HepG2 (cell line): ENCODE measurements around the gene COL8A2. TPM values are rescaled to one million over a fixed set of nuclear protein-coding genes. Genes with fewer than 3 reads are reported as not detected.
A peak's percentile ranks its signal among the peaks of the same experiment; 100 is the strongest.

Source experiments
- AHDC1 ChIP-seq: sonication (generic); formaldehyde crosslinking; IDR thresholded peaks from 2 replicates; pipeline ENCODE4 v1.5.1; 2020; ENCODE audit warnings: mild to moderate bottlenecking, missing genetic modification reagents, borderline replicate concordance
- FOSL2 ChIP-seq: sonication (generic); formaldehyde crosslinking; IDR thresholded peaks from 2 replicates; pipeline ENCODE4 v1.4.0; 2020; ENCODE audit warnings: missing genetic modification reagents
- MAFK ChIP-seq, 2 experiments: IDR thresholded peaks in 1 of 2; conservative IDR thresholded peaks in 1 of 2; 2 replicates each; pipeline ENCODE4 v1.6.1; 2011; ENCODE audit warnings: improper control_type of control experiment in 2 of 2, low read length in 2 of 2
- PRMT3 ChIP-seq: sonication (generic); formaldehyde crosslinking; IDR thresholded peaks from 2 replicates; pipeline ENCODE4 v1.8.1; 2022; ENCODE audit warnings: low read depth, mild to moderate bottlenecking, moderate library complexity, missing genetic modification reagents, borderline replicate concordance
- RERE ChIP-seq: IDR thresholded peaks from 2 replicates; pipeline ENCODE4 v1.6.1; 2016; ENCODE audit warnings: low read depth, missing genetic modification reagents, missing compliant biosample characterization
- ZNF20 ChIP-seq: sonication (generic); formaldehyde crosslinking; IDR thresholded peaks from 2 replicates; pipeline ENCODE4 v1.4.0; 2020; ENCODE audit warnings: mild to moderate bottlenecking, moderate library complexity, missing genetic modification reagents
- polyA plus RNA-seq, 8 experiments: library from polyadenylated mRNA; depleted of rRNA in 3 of 8; stranded (reverse) in 7 of 8; unstranded in 1 of 8; fragments of >200 nt; fragmentation: Illumina TruSeq in 4 of 8; extraction: Trizol in 4 of 8; gene quantifications; 2 replicates each; pipeline versions ENCODE4 v1.2.1 to v1.2.3, GENCODE V29; 2011 to 2016; ENCODE audit warnings: low read depth in 4 of 8, missing spikeins in 1 of 8, mixed read lengths in 1 of 8; ENCODE audit not compliant: insufficient read depth in 1 of 8
- total RNA-seq, 5 experiments: library from RNA; depleted of rRNA; stranded (reverse); fragments of >200 nt; fragmentation: Illumina TruSeq; extraction: Trizol; gene quantifications; 2 replicates each; pipeline ENCODE4 v1.2.3, GENCODE V29; 2016; ENCODE audit warnings: low read depth in 1 of 5

The COL8A2 gene
- total and polyA plus RNA-seq, 2 of the 13 experiments (the other 11 are each of a cell fraction or from before 2014, with no cell fraction given) = 0.13 to 0.24 TPM

GRCh38 chr1:36155408-36156328 lies 30.6 kb upstream of the COL8A2 start, which contains the start of gene MAP7D1 (continued):
- TF ChIP-seq AHDC1 = no peak
- TF ChIP-seq ZNF20 = no peak
- no peak for TF ChIP-seq PRMT3 (CRISPR knock-in tag)
- TF ChIP-seq MAFK (conservative IDR thresholded peaks at IDR 0.05 in 1 of 2, IDR thresholded peaks at IDR 0.05 in 1 of 2; ENCODE audit: low read length in 2 of 2) = no peak
- TF ChIP-seq FOSL2 = peak; percentile 96
- no peak for TF ChIP-seq RERE (CRISPR knock-in tag)
- TF ChIP-seq, all 625 proteins: peak for 86
